ENCODE measurements around the gene HBA2. TPM values are rescaled to one million over a fixed set of nuclear protein-coding genes. Genes with fewer than 3 reads are reported as not detected.
A peak's percentile ranks its signal among the peaks of the same experiment; 100 is the strongest.
"Not testable (repeated sequence)": the region's sequence is repeated elsewhere in the genome, so short reads cannot be mapped to it uniquely, and the experiment has no call there.

Gene HBA2
- total RNA-seq (100 to 1,000 TPM in 1 of 4 donors, 10 to 100 TPM in 3; 38.4 to 111 (median 51.4) TPM), polyA plus RNA-seq (5.2 TPM)
- long read RNA-seq, donor 1, transcript HBA2-201 (3 exons, 576 nt), result major isoform, 8 of 10 reads
- long read RNA-seq, donor 1, partial matches to known transcripts, result 0 of 10 reads
- long read RNA-seq, donor 1, other reads (novel, unspliced or antisense), result 0 of 10 reads
- long read RNA-seq, donor 2, transcript HBA2-201 (3 exons, 576 nt), result major isoform, 9 of 10 reads
- long read RNA-seq, donor 2, partial matches to known transcripts, result 0 of 10 reads
- long read RNA-seq, donor 2, other reads (novel, unspliced or antisense), result 0 of 10 reads
- long read RNA-seq, donor 3, partial matches to known transcripts, result 0 of 7 reads
- long read RNA-seq, donor 3, other reads (novel, unspliced or antisense), result 0 of 7 reads
- long read RNA-seq, donor 4, transcript HBA2-201 (3 exons, 576 nt), result major isoform, 7 of 7 reads
- long read RNA-seq, donor 4, partial matches to known transcripts, result 0 of 7 reads
- long read RNA-seq, donor 4, other reads (novel, unspliced or antisense), result 0 of 7 reads

- no CpG with 5 or more reads among the region's 74 CpGs for WGBS
- H3K9me3 ChIP-seq (ENCODE audit: control insufficient read depth, low read length); intact Hi-C loops (cut with DNase I); H3K4me1 ChIP-seq (ENCODE audit: control insufficient read depth, insufficient read depth, low read length); H3K4me3 ChIP-seq (ENCODE audit: low read length); DNase-seq; H3K27me3 ChIP-seq (ENCODE audit: control insufficient read depth, insufficient read depth); H3K27ac ChIP-seq (ENCODE audit: low read length): not testable (repeated sequence)
- peak in 1 of 2 donors; percentile 37 for ATAC-seq
Measured at GRCh38 chr16:172374-172941, at the start of gene HBA2. Gene HBA2, plus strand, starts transcription at chr16:172876. Its CDS starts 37 bp downstream, at chr16:172913.

- DNase-seq; H3K27ac ChIP-seq (ENCODE audit: low read length); H3K4me3 ChIP-seq (ENCODE audit: low read length); ATAC-seq; H3K4me1 ChIP-seq (ENCODE audit: control insufficient read depth, insufficient read depth, low read length); H3K9me3 ChIP-seq (ENCODE audit: control insufficient read depth, low read length); intact Hi-C loops (cut with DNase I); H3K27me3 ChIP-seq (ENCODE audit: control insufficient read depth, insufficient read depth): not testable (repeated sequence)
- WGBS, result 86% methylated on average over 19 of the region's 19 CpGs
Measured at GRCh38 chr16:123558-124350, 48.9 kb upstream of the HBA2 start.

- intact Hi-C loops (cut with DNase I), result no loop called here
- Histone ChIP-seq H3K9me3 (ENCODE audit: control insufficient read depth, low read length) (no peaks in the 10 kb centered on the region), H3K4me1 (ENCODE audit: control insufficient read depth, insufficient read depth, low read length) (no peaks in the 10 kb centered on the region), H3K4me3 (ENCODE audit: low read length) (no peak overlapping the region), H3K27ac (ENCODE audit: low read length) (no peak overlapping the region), H3K27me3 (ENCODE audit: control insufficient read depth, insufficient read depth) (no peaks in the 10 kb centered on the region)
- WGBS, result 85% methylated on average over 3 of the region's 3 CpGs
- no peak for ATAC-seq
- DNase-seq, result no peak
Measured at GRCh38 chr16:125011-125410, 47.7 kb upstream of the HBA2 start.

- H3K4me3 ChIP-seq (ENCODE audit: low read length), result no peak overlapping the region
- no peaks in the 10 kb centered on the region for H3K4me1 ChIP-seq (ENCODE audit: control insufficient read depth, insufficient read depth, low read length)
- 95% methylated on average over 2 of the region's 2 CpGs for WGBS
- DNase-seq, result no peak
- no peak for ATAC-seq
- H3K27ac ChIP-seq (ENCODE audit: low read length), result no peak overlapping the region
- H3K27me3 ChIP-seq (ENCODE audit: control insufficient read depth, insufficient read depth), result no peaks in the 10 kb centered on the region
- no peaks in the 10 kb centered on the region for H3K9me3 ChIP-seq (ENCODE audit: control insufficient read depth, low read length)
- intact Hi-C loops (cut with DNase I), result no loop called here
Measured at GRCh38 chr16:129075-129474, 43.6 kb upstream of the HBA2 start.

GRCh38 chr16:130533-131173, 42.0 kb upstream of the HBA2 start:
- Histone ChIP-seq H3K4me3 (ENCODE audit: low read length) (no peak overlapping the region), H3K27me3 (ENCODE audit: control insufficient read depth, insufficient read depth) (no peaks in the 10 kb centered on the region), H3K4me1 (ENCODE audit: control insufficient read depth, insufficient read depth, low read length) (no peaks in the 10 kb centered on the region), H3K9me3 (ENCODE audit: control insufficient read depth, low read length) (no peaks in the 10 kb centered on the region), H3K27ac (ENCODE audit: low read length) (no peak overlapping the region)
- DNase-seq, result no peak
- WGBS, result 96% methylated on average over 15 of the region's 15 CpGs
- no peak for ATAC-seq
- intact Hi-C loops (cut with DNase I), result no loop called here

GRCh38 chr16:132120-132519, 40.6 kb upstream of the HBA2 start:
- DNase-seq (no peak), ATAC-seq (no peak)
- intact Hi-C loops (cut with DNase I), result no loop called here
- Histone ChIP-seq H3K27ac (ENCODE audit: low read length) (no peak overlapping the region), H3K4me3 (ENCODE audit: low read length) (no peak overlapping the region), H3K27me3 (ENCODE audit: control insufficient read depth, insufficient read depth) (no peaks in the 10 kb centered on the region), H3K4me1 (ENCODE audit: control insufficient read depth, insufficient read depth, low read length) (peaks cover under 1% of the 10 kb centered on the region), H3K9me3 (ENCODE audit: control insufficient read depth, low read length) (no peaks in the 10 kb centered on the region)
- 94% methylated on average over 7 of the region's 7 CpGs for WGBS

- 94% methylated on average over 2 of the region's 2 CpGs for WGBS
- intact Hi-C loops (cut with DNase I), result no loop called here
- DNase-seq, result no peak
- no peak overlapping the region for H3K27ac ChIP-seq (ENCODE audit: low read length)
- no peaks in the 10 kb centered on the region for H3K9me3 ChIP-seq (ENCODE audit: control insufficient read depth, low read length)
- ATAC-seq, result no peak
- no peak overlapping the region for H3K4me3 ChIP-seq (ENCODE audit: low read length)
- H3K27me3 ChIP-seq (ENCODE audit: control insufficient read depth, insufficient read depth), result no peaks in the 10 kb centered on the region
- H3K4me1 ChIP-seq (ENCODE audit: control insufficient read depth, insufficient read depth, low read length), result peaks cover 2% of the 10 kb centered on the region
Measured at GRCh38 chr16:133716-134115, 39.0 kb upstream of the HBA2 start.

- intact Hi-C loops (cut with DNase I), result no loop called here
- under 1% methylated on average over 30 of the region's 30 CpGs for WGBS
- no peak overlapping the region for H3K27ac ChIP-seq (ENCODE audit: low read length)
- ATAC-seq (peak; percentile 39 to 48), DNase-seq (peak; percentile 25 to 69 (median 65))
- H3K9me3 ChIP-seq (ENCODE audit: control insufficient read depth, low read length), result no peaks in the 10 kb centered on the region
- peaks cover 2% of the 10 kb centered on the region for H3K4me1 ChIP-seq (ENCODE audit: control insufficient read depth, insufficient read depth, low read length)
- H3K27me3 ChIP-seq (ENCODE audit: control insufficient read depth, insufficient read depth), result no peaks in the 10 kb centered on the region
- H3K4me3 ChIP-seq (ENCODE audit: low read length), result peak overlapping the region; percentile 97
Measured at GRCh38 chr16:138049-138417, 34.6 kb upstream of the HBA2 start.

- Histone ChIP-seq H3K27ac (ENCODE audit: low read length) (no peak overlapping the region), H3K4me1 (ENCODE audit: control insufficient read depth, insufficient read depth, low read length) (peaks cover 2% of the 10 kb centered on the region), H3K9me3 (ENCODE audit: control insufficient read depth, low read length) (no peaks in the 10 kb centered on the region), H3K4me3 (ENCODE audit: low read length) (no peak overlapping the region), H3K27me3 (ENCODE audit: control insufficient read depth, insufficient read depth) (no peaks in the 10 kb centered on the region)
- intact Hi-C loops (cut with DNase I), result no loop called here
- ATAC-seq, result no peak
- DNase-seq, result no peak
- 60% methylated on average over 10 of the region's 10 CpGs for WGBS
Measured at GRCh38 chr16:140175-140857, 32.4 kb upstream of the HBA2 start.

- H3K9me3 ChIP-seq (ENCODE audit: control insufficient read depth, low read length), result no peaks in the 10 kb centered on the region
- DNase-seq (no peak), ATAC-seq (no peak)
- H3K4me1 ChIP-seq (ENCODE audit: control insufficient read depth, insufficient read depth, low read length), result no peaks in the 10 kb centered on the region
- intact Hi-C loops (cut with DNase I), result no loop called here
- no peak overlapping the region for H3K4me3 ChIP-seq (ENCODE audit: low read length)
- H3K27ac ChIP-seq (ENCODE audit: low read length), result no peak overlapping the region
- WGBS, result 70% methylated on average over 12 of the region's 12 CpGs
- no peaks in the 10 kb centered on the region for H3K27me3 ChIP-seq (ENCODE audit: control insufficient read depth, insufficient read depth)
Measured at GRCh38 chr16:142405-142967, 30.2 kb upstream of the HBA2 start.
